Activated CD8-positive, alpha-beta T cell treated with anti-CD3 and anti-CD28 coated beads, Interleukin-2, amount 10 ng/mL, durations not matched to agents 7 days and 5 days (primary cell): ENCODE measurements around the gene ELL. TPM values are rescaled to one million over a fixed set of nuclear protein-coding genes. Genes with fewer than 3 reads are reported as not detected.
A peak's percentile ranks its signal among the peaks of the same experiment; 100 is the strongest.
"Not testable (repeated sequence)": the region's sequence is repeated elsewhere in the genome, so short reads cannot be mapped to it uniquely, and the experiment has no call there.

Source experiments
- ATAC-seq: fragments of 150-1000 bp; cut with Tn5 transposase; one replicate; pipeline ENCODE4 v1.10.0; 2021; ENCODE audit warnings: moderate library complexity
- CTCF ChIA-PET: fragments of 350-600 bp; sonication (Branson Sonifier 250); formaldehyde crosslinking; loops from one replicate; lab custom pipeline; 2021; ENCODE audit warnings: antibody characterized with exemption; lab: Charles Lee
- POLR2A ChIA-PET: fragments of 350-600 bp; sonication (Branson Sonifier 250); formaldehyde crosslinking; loops from one replicate; lab custom pipeline; 2021; ENCODE audit warnings: antibody characterized with exemption; lab: Charles Lee
- DNase-seq: peaks from one replicate; pipeline ENCODE4 v3.0.0-alpha.2; 2020
- H3K27ac Mint-ChIP-seq: one replicate; pipeline ENCODE4 v1.8.0; 2021; ENCODE audit warnings: mild to moderate bottlenecking, mixed read lengths
- H3K27me3 Mint-ChIP-seq: one replicate; pipeline ENCODE4 v1.8.0; 2021; ENCODE audit warnings: low read depth, mixed read lengths
- H3K36me3 Mint-ChIP-seq: one replicate; pipeline ENCODE4 v1.8.0; 2021; ENCODE audit warnings: low read depth, mixed read lengths
- H3K4me1 Mint-ChIP-seq: one replicate; pipeline ENCODE4 v1.8.0; 2021; ENCODE audit warnings: low read depth, mixed read lengths
- H3K4me3 Mint-ChIP-seq: one replicate; pipeline ENCODE4 v1.8.0; 2021; ENCODE audit warnings: mild to moderate bottlenecking, mixed read lengths
- H3K9me3 Mint-ChIP-seq: one replicate; pipeline ENCODE4 v1.8.0; 2022; ENCODE audit warnings: mixed read lengths; ENCODE audit not compliant: insufficient read depth
- total RNA-seq, 2 experiments: library from RNA; stranded (reverse); gene quantifications; one replicate each; pipeline ENCODE4 v1.2.3, GENCODE V29; 2021

Gene ELL
- total RNA-seq, 2 experiments from 2014 or later: 20.8 to 22.3 TPM

- peak overlapping the region; percentile 67 for H3K4me3 Mint-ChIP-seq
- CTCF ChIA-PET: interaction anchor here (0.6 to 9.3 kb wide), 9 partner anchors 17 to 223 kb away, joined by 3 to 122 read pairs (median 8); partner anchors contain the start of genes GDF15, JUND and MPV17L2
- POLR2A ChIA-PET: interaction anchor here (0.8 to 6.9 kb wide), 4 partner anchors 10 to 135 kb away, joined by 3 to 50 read pairs (median 6); partner anchors contain the start of gene JUND
- H3K27ac Mint-ChIP-seq: peak overlapping the region; percentile 86
- peaks cover 5% of the 10 kb centered on the region for H3K27me3 Mint-ChIP-seq
- H3K9me3 Mint-ChIP-seq: no peaks in the 10 kb centered on the region
- H3K4me1 Mint-ChIP-seq: peaks cover 60% of the 10 kb centered on the region
- no peak for DNase-seq
- peaks cover 2% of the 10 kb centered on the region for H3K36me3 Mint-ChIP-seq
- no peak for ATAC-seq
Measured at GRCh38 chr19:18415178-18415867, 106.5 kb downstream of the ELL start.

GRCh38 chr19:18414504-18415177 is 107.2 kb downstream of the ELL start:
- DNase-seq: peak; percentile 74

GRCh38 chr19:18412610-18413239 is 109.1 kb downstream of the ELL start:
- no peak for ATAC-seq
- Mint-ChIP-seq H3K27me3 (peaks cover 5% of the 10 kb centered on the region), H3K9me3 (no peaks in the 10 kb centered on the region), H3K36me3 (no peaks in the 10 kb centered on the region), H3K27ac (no peak overlapping the region), H3K4me1 (peaks cover 46% of the 10 kb centered on the region), H3K4me3 (no peak overlapping the region)
- POLR2A ChIA-PET: interaction anchor here (1.1 to 6.9 kb wide), 4 partner anchors 20 to 133 kb away, joined by 3 to 50 read pairs (median 3); partner anchors contain the start of gene JUND
- no peak for DNase-seq
- CTCF ChIA-PET: interaction anchor here (0.7 to 9.3 kb wide), 9 partner anchors 11 to 220 kb away, joined by 3 to 122 read pairs (median 7); partner anchors contain the start of genes GDF15, JUND, MPV17L2 and RAB3A

More at GRCh38 chr19:18414504-18415177, 107.2 kb downstream of the ELL start:
- peak; percentile 4 for ATAC-seq
- Mint-ChIP-seq H3K36me3 (no peaks in the 10 kb centered on the region), H3K4me3 (peak overlapping the region; percentile 40), H3K9me3 (no peaks in the 10 kb centered on the region), H3K27ac (peak overlapping the region; percentile 86), H3K4me1 (peaks cover 59% of the 10 kb centered on the region), H3K27me3 (peaks cover 5% of the 10 kb centered on the region)
- POLR2A ChIA-PET: interaction anchor here (0.8 to 6.9 kb wide), 6 partner anchors 9 to 505 kb away, joined by 3 to 50 read pairs (median 3); partner anchors contain the start of genes DDX49 and JUND
- CTCF ChIA-PET: interaction anchor here (0.6 to 9.3 kb wide), 12 partner anchors 17 to 711 kb away, joined by 3 to 122 read pairs (median 3); partner anchors contain the start of genes GDF15, JUND and MPV17L2

GRCh38 chr19:18408053-18408476 is 113.8 kb downstream of the ELL start:
- Mint-ChIP-seq H3K27ac (no peak overlapping the region), H3K4me1 (peaks cover 9% of the 10 kb centered on the region), H3K27me3 (peaks cover 5% of the 10 kb centered on the region), H3K4me3 (no peak overlapping the region), H3K9me3 (no peaks in the 10 kb centered on the region), H3K36me3 (no peaks in the 10 kb centered on the region)
- ChIA-PET CTCF (no interaction called here), POLR2A (no interaction called here)
- DNase-seq (peak; percentile 51), ATAC-seq (peak; percentile 34)

- no peak for ATAC-seq
- H3K27me3 Mint-ChIP-seq: peaks cover 3% of the 10 kb centered on the region
- H3K9me3 Mint-ChIP-seq: no peaks in the 10 kb centered on the region
- no peak overlapping the region for H3K27ac Mint-ChIP-seq
- H3K4me1 Mint-ChIP-seq: peaks cover 11% of the 10 kb centered on the region
- POLR2A ChIA-PET: no interaction called here
- CTCF ChIA-PET: interaction anchor here (2.4 kb wide), 1 partner anchor 18 kb away, joined by 14 read pairs; no protein-coding TSS in a partner anchor
- H3K36me3 Mint-ChIP-seq: no peaks in the 10 kb centered on the region
- H3K4me3 Mint-ChIP-seq: no peak overlapping the region
- DNase-seq: no peak
Measured at GRCh38 chr19:18406749-18407148, 115.1 kb downstream of the ELL start.

GRCh38 chr19:18405754-18406153 is 116.1 kb downstream of the ELL start:
- H3K4me3 Mint-ChIP-seq, DNase-seq, H3K36me3 Mint-ChIP-seq, H3K27ac Mint-ChIP-seq, ATAC-seq, POLR2A ChIA-PET, H3K9me3 Mint-ChIP-seq, H3K27me3 Mint-ChIP-seq: not testable (repeated sequence)
- CTCF ChIA-PET: interaction anchor here (2.4 kb wide), 1 partner anchor 17 kb away, joined by 14 read pairs; no protein-coding TSS in a partner anchor
- H3K4me1 Mint-ChIP-seq: peaks cover 20% of the 10 kb centered on the region

- DNase-seq, H3K9me3 Mint-ChIP-seq, H3K27me3 Mint-ChIP-seq, POLR2A ChIA-PET, H3K27ac Mint-ChIP-seq, H3K4me3 Mint-ChIP-seq, ATAC-seq, H3K36me3 Mint-ChIP-seq: not testable (repeated sequence)
- H3K4me1 Mint-ChIP-seq: peaks cover 22% of the 10 kb centered on the region
- CTCF ChIA-PET: interaction anchor here (1.1 to 1.3 kb wide), 3 partner anchors 74 to 124 kb away, joined by 3 to 4 read pairs (median 3); no protein-coding TSS in a partner anchor
Measured at GRCh38 chr19:18402455-18403248, 119.2 kb downstream of the ELL start.

- POLR2A ChIA-PET: no interaction called here
- DNase-seq (no peak), ATAC-seq (no peak)
- Mint-ChIP-seq H3K4me3 (no peak overlapping the region), H3K9me3 (no peaks in the 10 kb centered on the region), H3K36me3 (no peaks in the 10 kb centered on the region), H3K27ac (peak overlapping the region; percentile 73), H3K4me1 (peaks cover 26% of the 10 kb centered on the region), H3K27me3 (peaks cover 11% of the 10 kb centered on the region)
- CTCF ChIA-PET: interaction anchor here (0.7 to 2.6 kb wide), 6 partner anchors 9 to 123 kb away, joined by 3 to 13 read pairs (median 3); no protein-coding TSS in a partner anchor
Measured at GRCh38 chr19:18401580-18402112, 120.2 kb downstream of the ELL start.

- Mint-ChIP-seq H3K27ac (no peak overlapping the region), H3K4me3 (no peak overlapping the region), H3K4me1 (peaks cover 26% of the 10 kb centered on the region), H3K9me3 (no peaks in the 10 kb centered on the region), H3K36me3 (no peaks in the 10 kb centered on the region), H3K27me3 (peaks cover 14% of the 10 kb centered on the region)
- DNase-seq: no peak
- no peak for ATAC-seq
- POLR2A ChIA-PET: no interaction called here
- CTCF ChIA-PET: interaction anchor here (1.0 to 2.4 kb wide), 2 partner anchors 11 to 12 kb away, joined by 4 to 18 read pairs; no protein-coding TSS in a partner anchor
Measured at GRCh38 chr19:18399008-18399407, 122.9 kb downstream of the ELL start.
